Activated B cell treated with CpG ODN at 0.5 μM for 24 hours (primary cell): Measurements from ENCODE around the gene SEPTIN2. TPM values are rescaled to one million over a fixed set of nuclear protein-coding genes. Genes with fewer than 3 reads are reported as not detected.

Source experiments
- ATAC-seq: fragments of 200-7000 bp; cut with Tn5 transposase; one replicate; pipeline ENCODE4 v1.10.0; 2021; ENCODE audit warnings: low read depth, mild to moderate bottlenecking, moderate library complexity
- CTCF ChIA-PET: fragments of 350-600 bp; sonication (Branson Sonifier 250); formaldehyde crosslinking; loops from one replicate; lab custom pipeline; 2021; ENCODE audit warnings: antibody characterized with exemption; lab: Charles Lee
- POLR2A ChIA-PET: fragments of 350-600 bp; sonication (Branson Sonifier 250); formaldehyde crosslinking; loops from one replicate; lab custom pipeline; 2021; ENCODE audit warnings: antibody characterized with exemption; lab: Charles Lee
- DNase-seq: peaks from one replicate; pipeline ENCODE4 v3.0.0; 2022
- H3K27ac Mint-ChIP-seq: one replicate; pipeline ENCODE4 v1.8.0; 2020; ENCODE audit warnings: mixed read lengths
- H3K27me3 Mint-ChIP-seq: one replicate; pipeline ENCODE4 v1.8.0; 2021; ENCODE audit warnings: mixed read lengths
- H3K36me3 Mint-ChIP-seq: one replicate; pipeline ENCODE4 v1.8.0; 2021; ENCODE audit warnings: low read depth, mixed read lengths
- H3K4me1 Mint-ChIP-seq: one replicate; pipeline ENCODE4 v1.8.0; 2021; ENCODE audit warnings: mixed read lengths
- H3K4me3 Mint-ChIP-seq: one replicate; pipeline ENCODE4 v1.8.0; 2020; ENCODE audit warnings: mild to moderate bottlenecking, mixed read lengths
- H3K9me3 Mint-ChIP-seq: one replicate; pipeline ENCODE4 v1.8.0; 2020; ENCODE audit warnings: mixed read lengths
- CTCF ChIP-seq: fragments of 200-600 bp; IDR thresholded peaks from one replicate; pipeline ENCODE4 v1.8.0; 2022; ENCODE audit warnings: antibody characterized with exemption, mild to moderate bottlenecking
- intact Hi-C: fragments of 100-400 bp; cut with micrococcal nuclease; formaldehyde crosslinking; loops from one replicate; pipeline ENCODE4 v1.15.1; 2024
- total RNA-seq: library from RNA; stranded (reverse); gene quantifications from 2 replicates; pipeline ENCODE4 v1.2.3, GENCODE V29; 2022

The SEPTIN2 gene
- total RNA-seq, 1 donor from 2014 or later: 251 TPM

GRCh38 chr2:241279413-241279812 is 36.3 kb upstream of the SEPTIN2 start:
- CTCF ChIA-PET: no interaction called here
- no peak overlapping the region for H3K4me3 Mint-ChIP-seq
- DNase-seq (no peak), ATAC-seq (no peak)
- peaks cover 4% of the 10 kb centered on the region for H3K9me3 Mint-ChIP-seq
- no peak overlapping the region for H3K27ac Mint-ChIP-seq
- H3K36me3 Mint-ChIP-seq: peaks cover 2% of the 10 kb centered on the region
- POLR2A ChIA-PET: interaction anchor here (2.7 kb wide), 1 partner anchor 36 kb away, joined by 6 read pairs; the partner anchor contains the start of gene HDLBP
- peaks cover 13% of the 10 kb centered on the region for H3K4me1 Mint-ChIP-seq
- no peaks in the 10 kb centered on the region for H3K27me3 Mint-ChIP-seq
- no peak for TF ChIP-seq CTCF
- intact Hi-C loops: loop anchor here (10.0 kb wide), 1 partner anchor 335 kb away; no protein-coding TSS in a partner anchor

DNA sequence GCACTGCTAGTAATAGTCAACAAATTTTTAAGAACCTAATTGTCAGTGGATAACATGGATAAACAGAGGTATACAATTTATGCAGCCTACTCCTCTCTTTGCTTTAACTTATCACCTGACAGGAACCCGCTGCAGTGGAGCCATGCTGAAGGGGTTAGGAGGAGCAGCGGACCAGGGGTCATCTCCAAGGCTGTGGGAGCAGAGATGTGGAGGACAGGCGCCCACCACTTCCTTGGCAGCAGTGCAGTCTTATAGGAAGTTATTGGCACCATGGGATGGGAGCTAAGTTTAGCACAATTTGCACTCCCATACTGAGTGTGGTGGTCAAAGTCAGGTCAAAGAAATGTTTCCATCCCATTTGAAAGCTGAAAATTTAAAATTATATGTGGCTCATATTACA is 35.9 kb upstream of the SEPTIN2 start:
- peaks cover 2% of the 10 kb centered on the region for H3K36me3 Mint-ChIP-seq
- H3K4me1 Mint-ChIP-seq: peaks cover 13% of the 10 kb centered on the region
- no peak overlapping the region for H3K4me3 Mint-ChIP-seq
- H3K9me3 Mint-ChIP-seq: peaks cover 4% of the 10 kb centered on the region
- no peak for TF ChIP-seq CTCF
- ChIA-PET CTCF (no interaction called here), POLR2A (no interaction called here)
- DNase-seq (no peak), ATAC-seq (no peak)
- intact Hi-C loops: loop anchor here (10.0 kb wide), 1 partner anchor 335 kb away; no protein-coding TSS in a partner anchor
- no peak overlapping the region for H3K27ac Mint-ChIP-seq
- no peaks in the 10 kb centered on the region for H3K27me3 Mint-ChIP-seq

GRCh38 chr2:241280291-241280690 is 35.4 kb upstream of the SEPTIN2 start:
- Mint-ChIP-seq H3K27me3 (no peaks in the 10 kb centered on the region), H3K4me1 (peaks cover 13% of the 10 kb centered on the region), H3K9me3 (peaks cover 2% of the 10 kb centered on the region), H3K36me3 (peaks cover 2% of the 10 kb centered on the region), H3K27ac (no peak overlapping the region), H3K4me3 (no peak overlapping the region)
- TF ChIP-seq CTCF: no peak
- ChIA-PET POLR2A (no interaction called here), CTCF (no interaction called here)
- no peak for DNase-seq
- ATAC-seq: no peak
- intact Hi-C loops: no loop called here

DNA sequence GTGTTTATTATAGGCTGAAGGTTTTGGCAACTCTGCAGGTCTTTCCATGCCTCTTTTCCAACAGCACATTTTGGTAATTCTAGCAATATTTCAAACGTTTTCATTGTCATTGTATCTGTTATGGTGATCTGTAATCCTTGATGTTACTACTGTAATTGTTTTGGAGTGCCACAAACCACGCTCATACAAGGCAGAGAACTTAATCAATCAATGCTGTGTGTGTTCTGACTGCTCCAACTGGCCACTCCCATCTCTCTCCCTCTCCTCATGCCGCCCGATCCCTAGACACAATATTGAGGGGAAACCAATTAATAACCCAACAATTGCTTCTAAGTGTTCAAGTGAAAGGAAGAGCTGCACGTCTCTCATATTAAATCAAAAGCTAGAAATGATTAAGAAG is 33.2 kb upstream of the SEPTIN2 start:
- Mint-ChIP-seq H3K9me3 (no peaks in the 10 kb centered on the region), H3K27ac (peak overlapping the region; percentile 5), H3K36me3 (peaks cover 5% of the 10 kb centered on the region), H3K4me1 (peaks cover 13% of the 10 kb centered on the region), H3K27me3 (no peaks in the 10 kb centered on the region), H3K4me3 (no peak overlapping the region)
- TF ChIP-seq CTCF: no peak
- intact Hi-C loops: no loop called here
- no peak for ATAC-seq
- ChIA-PET CTCF (no interaction called here), POLR2A (interaction anchor here (0.7 kb wide), 1 partner anchor 16 kb away, joined by 3 read pairs; no protein-coding TSS in a partner anchor)
- DNase-seq: no peak

DNA sequence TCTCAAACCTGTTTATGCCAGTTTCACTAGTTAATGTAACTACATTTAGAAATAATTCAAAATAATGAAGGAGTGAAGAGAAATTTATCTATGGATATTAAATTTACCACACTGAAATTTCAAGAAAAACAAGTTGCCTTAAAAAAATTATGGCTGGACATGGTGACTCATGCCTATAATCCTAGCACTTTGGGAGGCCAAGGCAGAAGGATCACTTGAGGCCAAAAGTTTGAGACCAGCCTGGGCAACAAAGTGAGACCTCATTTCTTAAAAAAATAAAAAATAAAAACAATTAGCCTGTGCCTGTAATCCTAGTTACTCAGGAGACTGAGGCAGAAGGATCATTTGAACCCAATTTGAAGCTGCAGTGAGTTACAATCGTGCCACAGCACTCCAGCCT is 30.1 kb upstream of the SEPTIN2 start:
- no peak for DNase-seq
- Mint-ChIP-seq H3K9me3 (no peaks in the 10 kb centered on the region), H3K36me3 (peaks cover 8% of the 10 kb centered on the region), H3K4me1 (peaks cover 31% of the 10 kb centered on the region), H3K27me3 (no peaks in the 10 kb centered on the region), H3K27ac (no peak overlapping the region), H3K4me3 (no peak overlapping the region)
- ChIA-PET CTCF (no interaction called here), POLR2A (no interaction called here)
- no peak for ATAC-seq
- TF ChIP-seq CTCF: no peak
- intact Hi-C loops: no loop called here
